ENCODE measurements around the gene ONECUT2. TPM values are rescaled to one million over a fixed set of nuclear protein-coding genes. Genes with fewer than 3 reads are reported as not detected.
"Not testable (repeated sequence)": the region's sequence is repeated elsewhere in the genome, so short reads cannot be mapped to it uniquely, and the experiment has no call there.

ONECUT2 gene
- total RNA-seq, 1 donor from 2014 or later = 0.06 TPM

GRCh38 chr18:57498682-57499256 lies 63.6 kb downstream of the ONECUT2 start:
- no peak overlapping the region for H3K4me3 ChIP-seq (ENCODE audit: low read depth, low read length)
- no peak for TF ChIP-seq CTCF (conservative IDR thresholded peaks at IDR 0.05; ENCODE audit: low read depth, low read length)

GRCh38 chr18:57502624-57503023 lies 67.5 kb downstream of the ONECUT2 start:
- TF ChIP-seq CTCF (conservative IDR thresholded peaks at IDR 0.05; ENCODE audit: low read depth, low read length) = no peak
- no peak overlapping the region for H3K4me3 ChIP-seq (ENCODE audit: low read depth, low read length)
- DNase-seq (ENCODE audit: low read depth) = no peak

More at GRCh38 chr18:57498682-57499256, 63.6 kb downstream of the ONECUT2 start:
- DNase-seq (ENCODE audit: low read depth) = no peak

- TF ChIP-seq CTCF (conservative IDR thresholded peaks at IDR 0.05; ENCODE audit: low read depth, low read length) = no peak
- DNase-seq (ENCODE audit: low read depth) = no peak
- H3K4me3 ChIP-seq (ENCODE audit: low read depth, low read length) = no peak overlapping the region
Observed at GRCh38 chr18:57505231-57505630, 70.1 kb downstream of the ONECUT2 start.

GRCh38 chr18:57516056-57516455 lies 80.9 kb downstream of the ONECUT2 start:
- no peak for DNase-seq (ENCODE audit: low read depth)
- no peak for TF ChIP-seq CTCF (conservative IDR thresholded peaks at IDR 0.05; ENCODE audit: low read depth, low read length)
- H3K4me3 ChIP-seq (ENCODE audit: low read depth, low read length) = no peak overlapping the region

- H3K4me3 ChIP-seq (ENCODE audit: low read depth, low read length) = no peak overlapping the region
- no peak for DNase-seq (ENCODE audit: low read depth)
- no peak for TF ChIP-seq CTCF (conservative IDR thresholded peaks at IDR 0.05; ENCODE audit: low read depth, low read length)
Observed at GRCh38 chr18:57518533-57518932, 83.4 kb downstream of the ONECUT2 start.

- no peak overlapping the region for H3K4me3 ChIP-seq (ENCODE audit: low read depth, low read length)
- DNase-seq (ENCODE audit: low read depth) = no peak
- TF ChIP-seq CTCF (conservative IDR thresholded peaks at IDR 0.05; ENCODE audit: low read depth, low read length) = no peak
Observed at GRCh38 chr18:57519668-57520424, 84.7 kb downstream of the ONECUT2 start.

- DNase-seq (ENCODE audit: low read depth) = not testable (repeated sequence)
Observed at GRCh38 chr18:57522348-57522747, 87.2 kb downstream of the ONECUT2 start.

More at GRCh38 chr18:57522348-57522747, 87.2 kb downstream of the ONECUT2 start:
- H3K4me3 ChIP-seq (ENCODE audit: low read depth, low read length) = not testable (repeated sequence)

Measured in epithelial cell of proximal tubule (primary cell).